ENCODE measurements around the gene TCP11L2. TPM values are rescaled to one million over a fixed set of nuclear protein-coding genes. Genes with fewer than 3 reads are reported as not detected.

The TCP11L2 gene
- 14.6 and 22.8 TPM in 2 replicates for total RNA-seq

DNA sequence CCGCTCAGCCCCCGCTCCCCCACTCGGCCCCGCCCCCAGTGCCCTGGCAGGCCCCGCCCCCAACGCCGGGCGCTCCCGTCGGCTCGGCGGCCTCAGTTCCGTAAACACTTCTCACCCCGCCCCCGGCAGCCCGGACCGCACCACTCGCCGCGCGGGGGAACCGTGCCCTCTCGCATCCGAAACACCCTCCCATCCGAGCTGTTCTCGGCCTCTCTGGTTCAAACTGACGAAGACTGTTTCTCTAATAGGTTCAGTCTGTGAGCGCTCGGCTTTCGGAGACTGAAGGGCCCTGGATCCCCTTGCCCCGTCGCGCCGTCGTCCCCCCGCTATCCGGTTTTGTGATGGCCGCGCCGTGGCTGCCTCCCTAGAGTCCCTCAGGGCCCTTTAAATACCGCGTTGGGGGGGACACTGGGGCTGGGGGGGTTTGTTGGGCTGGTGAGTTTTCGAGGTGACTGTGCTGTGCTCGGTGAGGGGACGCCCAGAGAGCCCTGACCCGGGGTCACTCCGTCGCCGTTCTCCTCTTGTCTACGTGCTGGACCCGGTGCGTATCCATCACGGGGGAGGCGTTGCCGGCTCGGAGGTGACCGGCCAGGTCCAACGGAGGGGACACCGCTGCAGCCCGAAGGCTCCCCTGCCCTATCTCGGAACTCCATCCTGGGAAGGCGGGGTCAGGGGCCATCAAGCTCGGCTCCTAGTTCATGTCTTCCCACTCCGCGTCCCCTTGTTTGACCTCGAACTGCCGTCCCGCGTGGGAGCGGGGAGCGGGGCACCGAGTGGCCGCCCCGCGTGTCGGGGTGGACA, at the start of gene TCP11L2:
TSS of gene TCP11L2 (plus strand) at position 333 of the 801 bp plus-strand sequence. CDS start 8,343 bp downstream, outside the sequence.

DNA sequence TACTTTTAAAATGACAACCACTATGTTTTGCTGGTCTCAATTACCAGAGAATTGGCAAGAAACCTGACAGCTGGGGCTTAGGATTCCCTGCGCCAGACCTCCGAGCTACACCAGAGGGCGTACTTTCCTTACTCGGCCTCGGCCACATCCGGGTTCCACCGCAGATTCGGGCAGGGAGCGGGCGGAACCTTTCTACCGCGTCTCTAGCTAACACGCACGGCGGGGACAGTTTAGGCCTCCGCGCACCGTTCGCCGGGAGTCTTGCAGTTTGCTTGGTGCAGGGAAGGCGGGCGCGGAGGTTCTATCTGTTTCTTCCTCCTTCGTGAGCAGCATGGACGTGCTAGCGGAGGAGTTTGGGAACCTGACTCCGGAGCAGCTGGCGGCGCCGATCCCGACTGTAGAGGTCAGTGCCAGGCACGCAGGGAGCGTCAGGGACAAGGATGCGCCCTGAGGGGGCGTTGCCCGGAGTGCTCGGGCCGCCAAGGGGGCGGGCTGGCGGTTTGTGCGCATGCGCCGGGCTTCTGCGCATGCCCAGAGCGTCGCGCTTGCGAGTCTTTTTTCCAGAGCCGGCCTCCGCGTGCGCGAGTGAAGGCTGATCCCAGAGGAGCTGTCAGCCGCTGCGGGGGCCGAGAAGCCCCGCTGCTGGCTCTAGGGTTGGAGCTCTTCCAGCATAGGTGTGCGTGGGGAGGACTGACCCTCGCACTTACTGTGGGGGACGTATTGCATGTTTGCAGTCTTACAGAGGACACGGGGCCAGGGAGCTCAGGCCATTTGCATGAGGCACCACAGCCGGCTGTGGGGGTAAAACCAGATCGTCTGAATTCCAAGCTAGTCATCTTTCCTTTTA, 55.2 kb downstream of the TCP11L2 start, which contains the start of gene POLR3B:
TSS of gene POLR3B (plus strand) at position 200 of the 847 bp plus-strand sequence. CDS start at position 332, 132 bp downstream.

Small RNA genes within 50 kb of the gene (small RNA-seq; reads per million reads assigned to genes)
- gene RNU7-94P: 0.14 reads per million

Other genes starting within 250 kb of the TCP11L2 start
- 7.5 and 69.1 TPM in 2 replicates for gene NUAK1, start 163.8 kb upstream of the TCP11L2 start, total RNA-seq
- gene CKAP4, start 54.7 kb upstream of the TCP11L2 start, total RNA-seq: 189 and 192 TPM in 2 replicates
- gene POLR3B, start 55.0 kb downstream of the TCP11L2 start, total RNA-seq: 18.8 and 27.5 TPM in 2 replicates

All from placental epithelial cell (primary cell).